NCI-H2171 treated with DMSO at 0.1 percent for 48 hours (cell line): ENCODE data around the gene RMI2.
"Not testable (repeated sequence)": the region's sequence is repeated elsewhere in the genome, so short reads cannot be mapped to it uniquely, and the experiment has no call there.

Source experiments
- DNase-seq: peaks from one replicate; lab custom pipeline; 2025; lab: John Stamatoyannopoulos, UW

The RMI2 gene

DNA sequence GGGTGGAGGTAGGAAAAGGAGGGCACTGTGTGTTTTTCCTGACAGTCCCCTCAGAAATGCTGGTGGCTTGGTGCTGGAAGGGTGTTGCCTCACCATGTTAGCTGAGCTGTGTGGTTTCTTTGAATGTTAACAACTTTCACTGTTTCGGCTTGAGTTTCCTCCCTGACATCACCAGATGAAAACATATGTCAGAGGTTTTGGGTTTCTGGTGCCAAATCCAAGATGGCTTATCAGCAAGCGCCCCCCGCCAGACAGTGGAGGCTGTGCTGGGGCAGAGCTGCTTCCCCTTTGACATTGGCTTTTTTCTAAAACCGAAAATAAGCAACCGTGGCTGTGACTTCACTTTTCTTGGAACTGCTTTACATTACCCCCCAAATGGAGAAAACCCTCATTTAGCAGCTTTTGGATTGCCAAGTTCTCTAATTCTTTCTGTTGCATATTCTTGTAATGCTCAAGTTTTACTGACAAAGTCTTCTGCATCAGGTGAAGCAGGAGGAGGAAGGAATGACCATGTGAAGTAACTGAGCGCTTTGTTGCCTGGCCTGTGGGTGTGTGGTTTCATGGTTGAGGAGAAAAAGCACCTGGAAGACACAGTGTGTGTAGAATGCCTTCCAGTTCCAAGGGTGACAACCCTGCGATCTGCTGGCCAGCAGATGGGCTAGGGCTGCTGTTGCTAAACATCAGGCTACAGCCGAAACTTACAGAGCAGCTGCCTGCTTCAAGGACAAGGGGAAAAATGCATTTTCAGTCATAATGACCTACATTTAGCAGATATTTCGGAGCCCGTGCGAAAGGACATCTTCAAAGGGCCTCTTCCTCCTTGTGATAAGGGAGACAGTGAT lies 9.7 kb downstream of the RMI2 start:
- peak; percentile 38 for DNase-seq

DNA sequence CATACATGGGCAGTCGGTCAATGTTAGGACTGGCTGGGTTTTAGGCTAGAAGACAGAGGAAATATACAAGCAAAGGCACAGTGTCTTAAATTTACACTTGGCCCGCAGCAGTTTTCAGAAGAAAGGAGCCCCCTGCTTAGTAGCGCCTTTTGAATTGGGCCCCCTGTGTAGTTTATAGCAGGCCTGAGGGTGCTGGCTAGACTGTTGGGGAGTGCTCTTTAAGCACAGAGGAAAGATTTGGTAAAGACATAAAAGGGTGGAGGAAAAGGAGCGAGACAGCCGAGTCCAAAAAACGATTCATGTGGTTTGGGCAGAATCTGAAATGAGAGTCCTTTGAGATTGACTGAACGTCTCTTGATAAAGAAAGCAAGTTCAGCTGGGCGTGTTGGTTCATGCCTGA lies 10.6 kb downstream of the RMI2 start:
- no peak for DNase-seq

DNA sequence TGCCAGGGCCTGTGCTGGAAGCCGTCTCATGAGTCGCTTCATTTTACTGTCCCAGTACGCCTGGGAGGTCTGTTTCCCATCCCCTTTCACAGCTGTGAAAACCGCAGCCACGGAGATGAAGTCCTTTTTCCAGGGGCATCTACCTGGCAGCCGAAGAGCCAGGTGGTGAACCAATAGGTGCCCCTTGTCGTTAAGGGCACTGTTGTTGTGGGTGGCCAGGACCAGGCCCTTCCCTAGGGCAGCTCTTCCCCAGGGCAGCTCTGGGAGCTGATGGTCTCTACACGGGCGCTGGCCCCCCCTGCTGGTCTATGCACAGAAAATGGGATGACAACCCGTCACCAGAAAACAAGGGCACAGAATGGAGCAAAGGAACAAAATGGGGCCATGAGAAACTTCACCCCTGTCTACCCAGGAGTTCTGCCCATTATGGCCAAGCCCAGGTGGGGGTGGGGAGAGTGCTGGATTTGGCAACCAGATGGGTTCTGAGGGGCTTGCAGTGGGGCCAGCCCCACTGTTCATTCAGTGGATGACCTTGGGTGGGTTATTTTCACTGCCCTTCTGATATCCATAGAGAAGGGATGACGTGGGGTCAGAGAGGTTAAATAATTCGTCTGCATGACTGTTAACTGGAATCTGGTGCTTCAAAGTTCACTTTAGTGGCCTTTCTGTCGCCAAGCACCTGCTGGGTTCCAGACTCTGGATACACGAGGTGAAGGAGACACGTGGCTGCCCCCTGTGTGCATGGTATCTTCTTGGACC lies 11.5 kb downstream of the RMI2 start:
- DNase-seq: no peak

DNA sequence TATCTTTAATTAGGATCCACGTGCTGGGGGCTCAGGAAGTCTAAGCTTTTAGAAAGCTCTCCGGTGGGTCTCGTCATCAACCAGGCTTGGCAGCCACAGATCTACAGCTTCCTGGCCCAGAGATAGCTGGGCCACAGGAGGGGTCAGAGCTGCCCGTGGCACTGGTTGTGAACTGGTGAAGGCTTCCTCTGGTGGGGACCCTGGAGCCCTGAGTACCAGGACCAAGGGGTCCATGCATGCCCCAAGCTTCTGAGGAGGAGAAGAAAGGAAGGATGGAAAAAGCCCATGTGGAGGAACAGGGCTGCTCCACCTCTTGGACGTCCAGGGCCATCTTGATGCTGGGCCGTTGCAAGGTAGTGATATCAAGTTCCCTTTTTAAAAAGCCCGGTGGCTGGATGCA lies 13.3 kb downstream of the RMI2 start:
- DNase-seq: no peak

DNA sequence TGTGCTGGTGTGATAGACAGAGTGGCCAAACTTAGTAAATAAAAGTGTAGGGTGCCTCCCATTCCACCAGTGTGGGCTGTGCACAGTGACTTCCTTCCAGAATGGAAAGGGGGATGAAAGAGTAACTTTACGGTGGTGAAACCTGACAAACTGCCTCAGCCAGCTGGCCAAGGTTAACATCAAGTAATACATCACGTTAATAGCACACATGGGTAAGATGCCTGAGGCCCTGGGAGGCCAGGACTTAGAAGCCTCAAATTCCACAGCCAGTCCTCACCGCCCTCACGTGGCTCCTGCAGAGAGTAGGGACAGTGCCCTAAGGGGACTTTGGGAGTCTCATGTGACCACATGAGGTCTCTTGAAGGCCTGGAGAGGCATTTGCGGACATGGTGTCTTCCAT lies 14.1 kb downstream of the RMI2 start:
- no peak for DNase-seq

DNA sequence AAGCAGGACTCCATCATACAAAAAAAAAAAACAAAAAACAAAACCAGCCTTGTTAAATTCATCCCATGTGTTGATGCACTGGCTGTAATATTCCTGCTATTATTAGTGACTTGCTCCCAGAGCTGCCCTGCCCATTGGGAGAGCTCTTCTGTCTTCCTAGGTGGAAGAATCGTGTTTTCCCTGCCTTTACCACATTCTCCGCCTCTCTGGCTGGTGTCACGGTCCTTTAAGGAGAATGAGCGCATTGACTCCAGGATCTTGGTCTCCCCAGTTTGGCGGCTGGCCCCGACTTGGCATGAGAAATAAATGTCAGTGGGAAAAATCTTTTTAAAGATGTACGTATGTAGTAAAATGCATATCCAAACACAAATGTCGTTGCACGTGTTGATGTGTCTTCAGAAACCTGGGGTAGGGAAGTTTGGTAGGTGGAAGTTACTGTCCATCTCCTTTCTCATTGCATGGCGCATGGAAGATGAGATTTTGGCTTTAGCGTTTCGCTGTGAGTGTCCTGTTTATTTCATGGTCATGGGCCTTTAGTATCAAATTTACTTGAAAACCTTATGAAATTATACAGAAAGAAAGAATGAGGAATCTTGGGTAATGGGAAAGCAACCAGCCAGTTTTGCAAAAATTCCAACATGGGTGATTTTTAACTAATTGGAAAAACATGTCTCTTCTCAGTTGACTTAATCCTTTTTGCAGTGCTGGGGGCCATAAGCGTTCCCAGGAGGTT lies 15.5 kb downstream of the RMI2 start:
- no peak for DNase-seq

DNA sequence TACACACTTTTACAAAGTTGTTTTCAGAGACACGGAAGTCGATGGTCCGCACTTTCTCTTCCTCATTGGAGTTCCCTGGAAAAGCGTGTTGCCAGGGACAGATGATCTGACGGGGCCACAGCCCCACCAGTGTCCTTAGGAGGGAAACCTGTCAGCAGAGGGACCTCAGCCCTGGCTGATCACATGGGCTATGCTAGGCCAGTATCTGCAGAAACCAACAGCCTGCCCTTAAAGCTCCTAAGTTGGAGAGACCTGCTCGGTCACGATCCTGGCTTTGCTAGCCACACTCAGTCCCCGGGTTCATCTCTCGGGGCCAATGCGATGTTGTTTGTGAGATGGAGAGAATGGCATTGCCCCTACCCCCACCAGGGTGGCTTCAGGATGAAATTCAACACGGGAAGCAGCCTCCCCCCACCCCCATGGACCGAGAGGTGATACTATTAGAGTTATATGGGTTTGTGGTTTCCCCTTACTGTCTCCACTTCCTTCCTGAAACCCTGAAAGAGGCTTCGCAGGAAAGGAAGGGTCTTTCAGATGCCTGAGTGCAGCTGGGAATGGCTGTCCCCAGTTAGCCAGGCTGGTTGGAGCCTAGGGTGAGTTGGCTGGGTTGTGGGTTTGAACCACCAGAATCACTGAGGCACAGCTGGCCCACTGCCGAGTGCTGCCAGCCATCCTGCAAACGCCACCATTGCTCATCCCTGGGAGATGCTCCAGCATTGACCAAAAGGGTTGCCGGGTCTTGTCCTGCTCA lies 16.6 kb downstream of the RMI2 start:
- DNase-seq: no peak

DNA sequence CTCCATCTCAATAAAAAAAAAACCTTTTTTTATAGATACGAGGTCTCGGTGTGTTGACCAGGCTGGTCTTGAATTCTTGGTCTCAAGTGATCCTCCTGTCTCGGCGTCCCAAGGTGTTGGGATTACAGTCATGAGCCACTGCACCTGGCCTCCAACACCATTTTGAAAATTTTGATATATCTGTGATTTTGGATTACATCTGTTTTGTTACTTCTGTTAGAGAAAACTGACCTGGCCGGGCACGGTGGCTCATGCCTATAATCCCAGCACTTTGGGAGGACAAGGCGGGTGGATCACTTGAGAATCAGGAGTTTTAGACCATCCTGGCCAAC lies 18.6 kb downstream of the RMI2 start:
- DNase-seq: no peak

DNA sequence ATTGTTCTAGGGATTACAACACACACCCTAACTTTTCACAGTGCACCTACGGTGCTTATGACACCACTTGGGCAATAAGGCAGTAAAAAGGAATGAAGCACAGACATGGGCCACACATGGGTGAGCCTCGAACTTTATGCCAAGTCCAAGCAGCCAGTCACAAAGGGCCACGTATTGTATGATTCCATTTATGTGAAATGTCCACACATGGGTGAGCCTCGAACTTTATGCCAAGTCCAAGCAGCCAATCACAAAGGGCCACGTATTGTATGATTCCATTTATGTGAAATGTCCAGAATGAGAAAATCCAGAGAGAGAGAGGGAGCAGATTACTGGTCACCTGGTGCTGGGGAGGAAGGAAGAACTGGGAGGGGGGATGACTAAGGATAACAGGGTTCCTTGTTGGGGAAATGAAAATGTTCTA lies 22.2 kb downstream of the RMI2 start:
- no peak for DNase-seq

DNA sequence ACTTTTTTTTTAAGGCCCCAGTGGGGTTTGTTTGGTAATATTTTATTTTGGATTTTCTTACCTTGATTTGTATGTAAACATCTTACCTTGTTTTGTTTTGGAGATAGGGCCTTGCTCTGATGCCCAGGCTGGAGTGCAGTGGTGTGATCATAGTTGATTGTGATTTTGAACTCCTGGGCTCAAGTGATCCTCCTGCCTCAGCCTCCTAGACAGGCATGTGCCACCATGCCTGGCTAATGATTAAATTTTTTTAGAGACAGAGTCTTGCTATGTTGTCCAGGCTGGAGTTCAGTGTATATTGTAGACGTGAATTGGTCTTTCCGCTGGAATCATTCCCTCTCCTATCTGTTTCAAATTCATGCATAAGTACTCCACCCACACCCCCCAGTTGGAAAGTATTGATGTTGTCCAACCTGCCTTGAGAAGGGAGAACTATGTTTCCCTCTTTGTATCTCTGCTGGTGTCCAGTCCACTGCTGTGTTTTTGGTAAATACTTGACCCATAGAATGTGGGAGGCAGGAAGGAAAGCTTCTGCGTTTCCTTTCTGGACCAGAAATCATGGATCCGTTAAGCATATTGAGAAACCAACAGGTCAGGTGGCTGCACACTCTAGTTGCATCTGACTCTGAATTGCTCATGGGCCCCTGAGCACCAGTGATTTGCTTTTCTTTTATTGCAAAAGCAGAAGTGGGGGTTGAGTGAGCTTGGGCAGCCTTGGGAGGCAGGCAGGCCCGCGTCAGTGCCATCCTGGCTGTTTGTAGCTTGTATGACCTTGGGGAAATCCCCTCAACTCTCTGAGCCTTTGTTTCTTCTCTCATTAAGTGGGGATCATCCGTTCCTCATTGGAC lies 25.0 kb downstream of the RMI2 start:
- no peak for DNase-seq

DNA sequence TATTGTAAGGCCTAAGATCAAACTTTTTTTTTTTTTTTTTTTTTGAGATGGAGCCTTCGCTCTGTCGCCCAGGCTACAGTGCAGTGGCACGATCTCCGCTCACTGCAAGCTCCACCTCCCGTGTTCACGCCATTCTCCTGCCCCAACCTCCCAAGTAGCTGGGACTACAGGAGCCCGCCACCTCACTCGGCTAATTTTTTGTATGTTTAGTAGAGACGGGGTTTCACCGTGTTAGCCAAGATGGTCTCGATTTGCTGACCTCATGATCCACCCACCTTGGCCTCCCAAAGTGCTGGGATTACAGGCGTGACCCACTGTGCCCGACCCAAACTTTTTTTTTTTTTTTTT lies 25.6 kb downstream of the RMI2 start:
- DNase-seq: not testable (repeated sequence)

DNA sequence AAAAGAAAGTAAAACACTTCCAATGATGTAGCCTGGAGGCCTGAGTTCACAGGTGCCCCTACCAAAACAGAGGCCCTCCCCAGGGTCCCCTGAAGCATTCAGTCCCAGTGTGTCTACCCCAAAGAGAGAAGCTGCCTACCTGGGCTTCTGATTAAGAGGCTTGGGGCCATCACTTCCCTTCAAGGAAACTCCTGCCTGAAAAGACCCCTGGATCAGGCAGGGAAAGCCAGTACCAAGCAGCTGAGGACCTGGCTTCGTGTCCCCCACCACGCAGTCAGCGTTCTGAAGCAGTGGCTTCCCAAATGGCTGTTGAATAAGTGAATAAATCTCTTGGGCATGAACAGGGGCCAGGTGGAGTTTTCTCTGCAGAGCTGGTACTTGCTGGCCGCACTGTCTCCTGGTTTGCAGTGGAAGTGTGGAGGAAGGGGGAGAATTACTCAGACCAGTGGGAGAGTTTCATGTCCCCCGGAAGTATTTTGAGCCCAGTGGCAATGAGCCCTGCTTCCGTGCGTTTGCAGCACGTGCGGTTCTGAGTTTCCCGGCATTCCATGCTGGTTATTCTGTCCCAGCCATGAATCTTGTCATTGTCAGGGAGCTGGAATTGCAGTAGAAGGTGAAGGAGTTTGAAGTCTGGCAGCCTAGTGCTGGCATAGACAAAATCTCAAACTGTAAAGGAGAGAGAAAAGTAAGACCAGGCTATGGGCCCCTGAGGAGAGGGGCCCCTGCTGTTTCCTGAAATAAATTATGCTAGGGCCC lies 27.0 kb downstream of the RMI2 start:
- no peak for DNase-seq

DNA sequence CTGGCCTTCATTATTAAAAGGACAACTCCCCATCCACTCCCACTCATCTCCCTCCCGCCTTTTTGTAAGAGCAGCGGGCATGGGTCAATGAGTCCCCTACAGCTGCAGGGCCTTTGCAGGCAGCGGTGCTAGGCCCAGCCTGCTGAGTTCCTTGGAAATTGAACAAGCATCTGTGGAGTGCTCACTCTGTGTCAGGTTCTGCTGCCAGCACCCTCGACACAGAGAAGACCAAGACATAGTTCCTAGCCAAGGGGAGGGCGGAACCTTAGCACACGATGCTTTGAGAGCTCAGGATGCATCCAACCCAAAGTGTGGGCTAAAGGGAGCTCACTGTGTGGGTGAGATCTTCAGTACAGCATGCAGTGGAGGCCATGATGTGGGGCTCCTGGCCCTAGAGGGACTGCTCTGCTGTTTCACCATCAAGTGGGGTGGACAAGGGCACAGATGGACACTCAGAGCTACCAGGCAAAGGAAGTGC lies 27.6 kb downstream of the RMI2 start:
- no peak for DNase-seq

DNA sequence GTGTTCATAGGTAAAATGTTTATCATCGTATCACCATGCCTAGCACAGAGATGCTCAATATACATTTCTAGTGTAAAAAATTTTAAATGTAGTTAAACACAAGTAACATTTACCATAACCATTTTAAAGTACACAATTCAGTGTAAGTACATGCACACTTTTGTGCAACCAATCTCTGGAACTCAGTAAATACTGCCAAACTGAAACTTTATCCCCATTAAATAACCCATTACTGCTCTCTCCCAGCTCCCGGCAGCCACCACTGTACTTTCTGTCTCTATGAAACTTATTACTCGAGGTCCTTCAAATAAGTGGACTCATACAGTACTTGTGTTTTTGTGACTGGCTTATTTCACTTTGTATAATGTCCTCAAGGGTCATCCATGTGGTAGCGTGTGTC lies 29.0 kb downstream of the RMI2 start:
- DNase-seq: no peak

DNA sequence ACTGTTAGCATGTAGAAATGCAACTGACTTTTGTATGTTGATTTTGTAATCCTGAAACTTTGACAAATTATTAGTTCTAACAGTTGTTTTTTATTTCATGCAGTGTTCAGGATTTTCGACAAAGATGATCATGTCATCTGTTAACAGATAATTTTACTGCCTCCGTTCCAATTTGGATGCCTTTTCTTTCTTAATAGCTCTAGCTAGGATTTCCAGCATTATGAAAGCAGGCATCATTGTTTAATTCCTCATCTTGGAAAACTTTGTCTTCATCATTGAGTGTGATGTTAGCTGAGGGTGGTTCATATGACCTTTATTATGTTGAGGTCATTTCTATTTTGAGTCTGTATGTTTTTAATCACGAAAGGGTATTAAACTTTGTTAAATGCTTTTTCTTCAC lies 31.9 kb downstream of the RMI2 start:
- DNase-seq: no peak

DNA sequence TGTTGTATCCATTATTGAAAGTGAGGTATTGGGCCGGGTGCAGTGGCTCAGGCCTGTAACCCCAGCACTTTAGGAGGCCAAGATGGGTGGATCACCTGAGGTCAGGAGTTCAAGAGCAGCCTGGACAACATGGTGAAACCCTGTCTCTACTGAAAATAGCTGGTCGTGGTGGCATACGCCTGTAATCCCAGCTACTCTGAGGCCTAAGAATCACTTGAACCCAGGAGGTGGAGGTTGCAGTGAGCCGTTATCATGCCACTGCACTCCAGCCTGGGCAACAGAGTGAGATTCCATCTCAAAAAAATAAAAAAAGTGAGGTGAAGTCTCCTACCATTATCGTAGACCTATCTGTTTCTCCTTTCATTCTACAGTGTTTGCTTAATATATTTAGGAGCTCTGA lies 33.7 kb downstream of the RMI2 start:
- not testable (repeated sequence) for DNase-seq

DNA sequence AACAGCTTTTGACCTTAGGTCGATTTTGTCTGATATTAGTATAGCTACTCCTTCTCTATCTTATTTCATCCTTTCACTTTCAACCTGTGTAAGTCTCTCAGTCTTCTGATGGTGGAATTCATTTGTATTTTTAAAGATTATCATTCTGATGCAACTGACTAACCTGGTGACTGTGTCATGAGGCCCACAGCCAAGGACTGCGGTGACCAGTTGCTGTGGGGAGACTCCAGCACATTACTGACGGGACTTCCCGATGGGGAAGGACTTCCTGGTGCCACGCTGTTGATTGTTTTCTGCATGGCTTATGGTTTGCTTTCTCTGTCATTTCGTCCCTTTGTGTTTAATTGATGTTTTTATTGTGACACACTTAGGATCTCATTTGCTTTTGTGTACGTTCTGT lies 34.2 kb downstream of the RMI2 start:
- no peak for DNase-seq

DNA sequence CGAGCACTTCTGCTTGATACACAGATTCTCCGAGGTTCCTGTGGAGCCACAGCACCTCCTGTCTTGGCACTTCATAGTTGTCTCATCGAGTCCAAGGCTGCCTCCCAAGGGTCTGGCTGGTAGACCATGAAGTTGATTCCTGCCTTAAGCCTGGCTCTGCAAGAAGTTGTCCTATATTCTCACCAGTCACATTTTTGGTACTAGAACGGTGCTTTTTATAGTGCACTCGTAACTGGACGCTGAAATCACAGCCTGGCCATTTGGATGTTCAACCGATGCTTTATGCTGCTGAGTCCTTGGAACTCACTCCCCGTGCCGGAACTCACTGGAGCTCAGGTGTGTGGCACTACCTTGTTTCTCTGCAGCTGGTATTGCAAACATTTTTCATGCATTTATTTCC lies 35.6 kb downstream of the RMI2 start:
- DNase-seq: no peak

DNA sequence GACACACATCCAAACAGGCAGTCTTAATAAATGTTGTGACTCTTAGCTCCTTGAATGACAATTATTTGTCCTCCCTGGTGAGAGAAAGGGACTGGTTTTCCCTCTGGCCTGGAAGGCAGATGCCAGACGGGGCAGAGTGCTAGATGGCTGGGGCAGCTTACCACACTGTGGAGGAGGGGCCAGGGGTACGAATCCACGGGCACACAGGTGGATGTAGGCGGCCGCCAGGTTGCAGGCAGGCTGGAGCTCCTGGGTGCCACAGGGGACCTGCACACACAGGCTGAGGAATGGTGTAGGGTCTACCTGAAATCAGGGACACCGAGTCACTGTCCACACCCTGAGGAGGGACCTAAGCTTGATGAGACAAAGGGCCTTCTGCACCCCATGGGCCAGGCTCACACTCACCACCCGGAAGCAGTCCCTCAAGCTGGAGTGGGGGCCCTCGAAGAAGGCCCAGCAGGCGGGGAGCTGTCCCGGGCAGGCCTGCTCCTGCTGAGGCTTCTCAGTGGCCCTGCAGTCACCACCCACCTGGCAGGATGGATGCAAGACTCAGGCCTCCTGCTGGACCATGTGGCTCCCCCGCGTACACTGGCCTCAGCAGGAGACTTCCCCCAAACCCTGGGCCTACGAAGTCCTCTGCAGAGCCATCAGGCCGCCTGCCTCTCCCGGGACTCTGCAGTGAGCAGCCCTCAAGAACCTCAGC lies 38.4 kb downstream of the RMI2 start:
- DNase-seq: no peak
